Cardiac muscle cell (in vitro differentiated cells and primary cell): ENCODE results near the gene PRAMEF15. TPM values are rescaled to one million over a fixed set of nuclear protein-coding genes. Genes with fewer than 3 reads are reported as not detected.
"Not testable (repeated sequence)": the region's sequence is repeated elsewhere in the genome, so short reads cannot be mapped to it uniquely, and the experiment has no call there.

Source experiments
- DNase-seq, 2 donors: peaks; one replicate each; pipeline versions ENCODE4 v3.0.0 to v3.0.0-alpha.2; 2010 to 2017; ENCODE audit warnings: low read depth in 1 of 2, low spot score in 1 of 2
- H3K27ac ChIP-seq: fragments of 200-600 bp; sonication (generic); 2 replicates; pipeline ENCODE4 v1.5.1; 2016
- H3K27me3 ChIP-seq: fragments of 200-600 bp; sonication (generic); 2 replicates; pipeline ENCODE4 v1.6.0; 2016; ENCODE audit warnings: control low read depth
- H3K36me3 ChIP-seq: fragments of 200-600 bp; sonication (generic); 2 replicates; pipeline ENCODE4 v1.5.1; 2016; ENCODE audit warnings: control low read depth
- H3K4me1 ChIP-seq: fragments of 200-600 bp; sonication (generic); 2 replicates; pipeline ENCODE4 v1.8.1; 2017; ENCODE audit warnings: low read depth, mild to moderate bottlenecking, mixed run types
- H3K4me3 ChIP-seq: fragments of 200-600 bp; sonication (generic); 2 replicates; pipeline ENCODE4 v1.5.1; 2016; ENCODE audit warnings: mild to moderate bottlenecking
- H3K9me3 ChIP-seq: fragments of 200-600 bp; sonication (generic); 2 replicates; pipeline ENCODE4 v1.5.1; 2017; ENCODE audit warnings: low read depth, mild to moderate bottlenecking, control low read depth
- polyA plus RNA-seq: library from polyadenylated mRNA; unstranded; fragments of >200 nt; fragmentation: Nextera tagmentation; extraction: Ambion mirVana; gene quantifications from 2 replicates; pipeline ENCODE4 v1.2.1, GENCODE V29; 2016
- total RNA-seq: library from RNA; depleted of rRNA; stranded (reverse); fragments of >200 nt; gene quantifications from 2 replicates; pipeline ENCODE4 v1.2.3, GENCODE V29; 2016

The PRAMEF15 gene
- total RNA-seq, result not detected in 2 replicates
- not detected in 2 replicates for polyA plus RNA-seq

DNA sequence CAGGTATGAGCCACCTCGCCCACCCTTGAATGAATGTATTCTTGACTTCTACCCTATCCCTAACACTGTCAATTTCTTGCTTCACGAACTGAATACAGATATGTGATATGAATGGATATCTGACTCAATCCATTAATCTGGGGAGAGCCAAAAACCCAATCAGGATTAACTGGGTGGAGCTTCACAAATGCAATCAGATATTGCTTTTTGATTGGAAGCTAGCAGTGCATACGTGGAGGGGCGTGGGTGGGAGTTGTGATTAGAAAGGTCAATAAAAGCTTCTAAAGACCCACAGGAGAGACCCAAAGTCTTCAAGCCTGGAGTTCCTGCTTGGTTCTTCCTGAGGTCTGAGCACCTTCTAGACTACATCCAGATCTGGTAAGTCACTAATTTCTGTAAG lies at the start of gene PRAMEF15:
Gene PRAMEF15, plus strand, starts transcription at position 301 of the 400 bp plus-strand sequence. CDS start 2,827 bp downstream, outside the sequence.
- H3K4me3 ChIP-seq, H3K4me1 ChIP-seq, H3K9me3 ChIP-seq, DNase-seq, H3K27me3 ChIP-seq, H3K27ac ChIP-seq, H3K36me3 ChIP-seq: not testable (repeated sequence)

DNA sequence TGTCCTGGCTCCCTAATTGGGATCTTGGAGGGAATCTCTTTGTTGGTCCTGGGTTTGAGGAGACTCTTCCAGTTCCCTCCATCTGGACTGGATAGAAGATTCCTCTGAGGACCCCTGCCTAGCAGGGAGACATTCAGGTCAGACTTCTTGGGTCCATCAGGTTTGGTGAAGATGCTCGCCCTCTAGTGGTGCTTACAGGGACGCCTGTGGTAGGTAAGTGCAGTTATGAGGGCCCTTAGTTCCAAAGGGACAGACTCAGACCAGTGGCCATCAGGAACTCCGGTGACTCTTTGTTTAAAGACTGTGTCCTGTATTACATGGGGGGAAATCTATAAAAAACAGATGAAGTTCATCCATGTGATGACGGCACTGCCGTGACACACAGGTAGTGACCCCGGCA lies 38.4 kb upstream of the PRAMEF15 start:
- not testable (repeated sequence) for H3K27ac ChIP-seq, H3K9me3 ChIP-seq, H3K4me1 ChIP-seq, DNase-seq, H3K4me3 ChIP-seq, H3K36me3 ChIP-seq, H3K27me3 ChIP-seq

DNA sequence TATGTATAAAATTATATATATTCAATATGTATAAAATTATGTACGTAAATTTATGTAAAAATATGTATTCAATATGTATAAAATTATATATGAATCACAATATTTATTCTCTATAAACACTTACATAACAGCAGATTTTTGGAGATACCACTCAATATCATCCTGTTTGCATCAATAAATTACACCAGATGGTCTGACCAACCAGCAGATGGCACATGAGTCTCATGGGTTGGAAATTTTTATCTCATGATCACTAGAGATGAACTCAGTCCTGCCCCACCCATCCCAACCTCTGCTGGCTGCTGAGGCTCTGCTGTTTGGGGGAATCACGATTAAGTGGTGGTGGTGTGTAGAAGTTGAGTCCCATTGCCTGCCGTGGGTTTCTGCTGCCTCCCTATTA lies 35.8 kb upstream of the PRAMEF15 start:
- not testable (repeated sequence) for DNase-seq, H3K4me3 ChIP-seq, H3K4me1 ChIP-seq, H3K27ac ChIP-seq, H3K27me3 ChIP-seq, H3K36me3 ChIP-seq, H3K9me3 ChIP-seq

DNA sequence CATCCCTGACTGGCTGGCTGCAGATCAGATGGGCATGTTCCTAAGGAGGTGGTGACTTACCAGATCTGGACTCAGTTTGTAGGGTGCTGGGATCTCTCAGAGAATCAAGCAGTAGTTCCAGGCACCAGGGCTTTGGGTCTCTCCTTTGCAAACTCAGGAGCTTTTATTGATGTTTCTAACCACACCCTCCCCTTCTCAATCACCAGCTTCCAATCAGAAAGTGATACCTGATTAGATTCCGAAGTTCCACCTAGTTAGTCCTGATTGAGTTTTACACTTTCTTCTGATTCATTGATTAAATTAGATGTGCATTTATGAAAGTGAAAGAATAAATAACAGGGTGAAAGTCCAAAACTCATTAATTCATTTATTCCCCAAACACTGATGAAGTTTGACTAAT lies 30.3 kb upstream of the PRAMEF15 start, which contains the start of gene PRAMEF8:
Gene PRAMEF8, minus strand, starts transcription at position 101 of the 400 bp plus-strand sequence. CDS start 1,046 bp downstream, outside the sequence.
- not testable (repeated sequence) for H3K36me3 ChIP-seq, H3K9me3 ChIP-seq

DNA sequence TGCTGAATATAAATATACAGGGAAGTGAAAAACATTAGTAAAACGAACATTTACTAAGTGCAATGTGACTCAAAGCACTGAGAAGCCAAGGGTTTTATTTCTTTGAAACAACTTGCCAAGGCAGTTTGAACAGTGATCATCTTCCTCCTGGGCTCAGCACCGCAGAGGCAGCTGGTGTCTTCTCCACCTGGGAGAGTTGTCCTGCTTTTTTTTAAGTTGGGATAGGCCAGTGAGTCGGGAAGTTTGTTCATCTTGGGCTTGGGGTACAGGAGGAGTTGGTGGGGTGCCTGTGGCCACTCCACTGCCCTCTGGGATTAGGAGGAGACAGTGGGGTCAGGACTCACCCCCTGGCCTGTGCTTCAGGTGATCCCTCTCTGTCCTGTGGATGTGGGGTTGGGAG lies 26.4 kb upstream of the PRAMEF15 start:
- not testable (repeated sequence) for H3K27me3 ChIP-seq, H3K4me3 ChIP-seq, DNase-seq, H3K9me3 ChIP-seq, H3K4me1 ChIP-seq, H3K27ac ChIP-seq, H3K36me3 ChIP-seq

More for the DNA sequence above, 30.3 kb upstream of the PRAMEF15 start, which contains the start of gene PRAMEF8:
- H3K27ac ChIP-seq, H3K4me3 ChIP-seq, H3K27me3 ChIP-seq, H3K4me1 ChIP-seq, DNase-seq: not testable (repeated sequence)

DNA sequence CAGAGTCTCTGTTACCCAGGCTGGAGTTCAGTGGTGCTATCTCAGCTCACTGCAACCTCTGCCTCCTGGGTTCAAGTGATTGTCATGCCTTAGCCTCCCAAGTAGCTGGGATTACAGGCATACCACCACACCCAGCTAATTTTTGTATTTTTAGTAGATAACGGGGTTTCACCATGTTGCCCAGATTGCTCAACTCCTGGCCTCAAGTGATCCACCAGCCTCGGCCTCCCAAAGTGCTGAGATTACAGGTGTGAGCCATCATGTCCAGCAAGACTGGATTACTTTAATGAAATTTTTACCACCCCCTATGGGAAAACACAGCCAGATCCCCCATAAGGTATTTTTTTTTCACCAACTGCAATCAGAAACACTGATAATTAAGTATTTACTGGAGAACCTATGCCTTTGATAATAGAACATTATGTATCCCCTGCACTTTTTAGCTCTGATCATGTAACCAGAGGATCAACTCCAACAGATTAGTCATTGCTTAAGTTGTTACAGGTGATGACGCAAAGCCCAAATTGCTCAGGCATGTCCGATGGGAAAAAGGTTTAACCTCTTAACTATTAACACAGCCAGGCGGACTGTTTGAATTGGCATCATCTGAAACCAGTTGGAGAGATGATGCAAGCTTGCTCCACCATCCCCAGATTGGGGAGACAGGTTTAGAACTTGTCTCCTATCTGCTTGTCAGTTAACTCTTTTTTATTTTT lies 18.0 kb upstream of the PRAMEF15 start:
- H3K9me3 ChIP-seq, H3K36me3 ChIP-seq, H3K27me3 ChIP-seq, H3K4me1 ChIP-seq, H3K27ac ChIP-seq, DNase-seq, H3K4me3 ChIP-seq: not testable (repeated sequence)

DNA sequence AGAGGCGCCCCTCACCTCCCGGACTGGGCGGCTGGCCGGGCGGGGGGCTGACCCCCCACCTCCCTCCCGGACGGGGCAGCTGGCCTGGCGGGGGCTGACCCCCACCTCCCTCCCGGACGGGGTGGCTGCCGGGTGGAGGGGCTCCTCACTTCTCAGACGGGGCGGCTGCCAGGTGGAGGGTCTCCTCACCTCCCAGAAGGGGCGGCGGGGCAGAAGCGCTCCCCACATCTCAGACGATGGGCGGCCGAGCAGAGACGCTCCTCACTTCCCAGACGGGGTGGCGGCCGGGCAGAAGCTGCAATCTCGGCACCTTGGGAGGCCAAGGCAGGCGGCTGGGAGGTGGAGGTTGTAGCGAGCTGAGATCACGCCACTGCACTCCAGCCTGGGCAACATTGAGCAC lies 16.7 kb upstream of the PRAMEF15 start:
- not testable (repeated sequence) for H3K27ac ChIP-seq, H3K4me1 ChIP-seq, H3K4me3 ChIP-seq, H3K9me3 ChIP-seq, H3K36me3 ChIP-seq, DNase-seq, H3K27me3 ChIP-seq

DNA sequence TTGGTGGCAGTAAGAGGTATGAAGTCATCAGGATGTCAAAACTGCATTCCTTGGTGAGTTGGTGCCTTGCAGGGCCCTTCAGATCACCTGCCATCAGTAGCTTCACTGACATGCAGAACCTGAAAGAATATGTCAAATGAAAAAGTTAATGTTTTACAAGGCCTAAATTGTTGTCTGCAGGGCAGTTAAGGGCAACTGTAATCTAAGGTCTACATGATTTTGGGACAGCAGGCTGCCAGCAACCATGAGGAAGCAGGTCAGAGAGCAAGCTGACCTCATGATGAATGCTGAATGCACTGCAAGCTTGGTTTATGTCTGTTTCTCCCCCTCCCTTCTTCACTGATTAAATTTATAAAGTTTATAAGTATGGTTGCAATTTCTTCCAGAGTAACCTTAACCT lies 13.2 kb upstream of the PRAMEF15 start:
- H3K27ac ChIP-seq, H3K9me3 ChIP-seq, DNase-seq, H3K4me1 ChIP-seq, H3K27me3 ChIP-seq, H3K36me3 ChIP-seq, H3K4me3 ChIP-seq: not testable (repeated sequence)

DNA sequence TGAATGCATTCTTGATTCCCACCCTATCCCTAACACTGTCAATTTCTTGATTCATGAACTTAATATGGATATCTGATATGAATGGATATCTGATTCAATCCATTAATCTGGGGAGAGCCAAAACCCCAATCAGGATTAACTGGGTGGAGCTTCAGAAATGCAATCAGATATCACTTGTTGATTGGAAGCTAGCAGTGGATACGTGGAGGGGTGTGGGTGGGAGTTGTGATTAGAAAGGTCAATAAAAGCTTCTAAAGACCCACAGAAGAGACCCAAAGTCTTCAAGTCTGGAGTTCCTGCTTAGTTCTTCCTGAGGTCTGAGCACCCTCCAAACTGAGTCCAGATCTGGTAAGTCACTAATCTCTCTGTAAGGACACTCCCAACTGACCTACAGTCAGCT lies 12.1 kb upstream of the PRAMEF15 start, which contains the start of gene PRAMEF33:
Gene PRAMEF33, plus strand, starts transcription at position 301 of the 400 bp plus-strand sequence. CDS start 2,416 bp downstream, outside the sequence.
- not testable (repeated sequence) for H3K36me3 ChIP-seq, H3K4me3 ChIP-seq, H3K4me1 ChIP-seq, H3K27ac ChIP-seq, H3K27me3 ChIP-seq, H3K9me3 ChIP-seq, DNase-seq

DNA sequence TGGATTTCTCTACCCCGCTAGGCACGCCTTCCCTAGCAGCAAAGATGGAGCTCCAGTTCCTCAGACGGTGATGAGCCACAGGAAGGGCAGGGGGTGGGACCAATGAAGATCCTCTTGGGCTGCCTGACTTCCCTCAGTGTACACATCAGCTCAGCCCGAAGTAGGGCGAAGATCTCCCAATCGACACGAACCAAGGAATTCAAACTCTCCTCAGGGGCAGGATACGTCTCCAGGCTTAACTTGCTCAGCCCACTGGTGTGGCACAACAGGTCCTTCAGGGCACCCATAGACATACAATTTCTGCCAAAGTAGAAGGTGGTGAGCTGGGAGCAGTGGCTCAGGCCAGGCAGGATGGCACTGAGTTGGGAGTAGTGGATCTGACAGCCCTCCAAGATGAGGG lies 27.1 kb downstream of the PRAMEF15 start:
- H3K4me1 ChIP-seq, DNase-seq: not testable (repeated sequence)

DNA sequence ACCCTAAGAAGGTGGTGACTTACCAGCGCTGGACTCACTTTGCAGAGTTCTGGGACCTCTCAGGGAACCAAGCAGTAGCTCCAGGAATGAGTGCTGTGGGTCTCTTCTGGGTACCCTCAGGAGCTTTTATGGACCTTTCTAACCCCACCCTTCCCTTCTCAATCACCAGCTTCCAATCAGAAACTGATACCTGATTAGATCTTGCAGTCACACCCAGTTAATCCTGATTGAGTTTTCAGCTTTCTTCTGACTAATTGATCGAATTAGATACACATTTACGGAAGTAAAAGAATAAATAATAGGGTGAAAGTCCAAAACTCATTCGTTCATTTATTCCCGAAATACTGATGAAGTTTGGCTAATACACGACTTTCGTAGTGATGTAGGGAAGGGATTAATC lies 31.7 kb downstream of the PRAMEF15 start, which contains the start of gene PRAMEF14:
Gene PRAMEF14, minus strand, starts transcription at position 101 of the 400 bp plus-strand sequence. CDS start 1,820 bp downstream, outside the sequence.
- not testable (repeated sequence) for H3K4me1 ChIP-seq, H3K4me3 ChIP-seq, H3K9me3 ChIP-seq, DNase-seq, H3K27me3 ChIP-seq, H3K36me3 ChIP-seq, H3K27ac ChIP-seq

More for the DNA sequence above, 27.1 kb downstream of the PRAMEF15 start:
- not testable (repeated sequence) for H3K9me3 ChIP-seq, H3K4me3 ChIP-seq, H3K36me3 ChIP-seq, H3K27ac ChIP-seq, H3K27me3 ChIP-seq

DNA sequence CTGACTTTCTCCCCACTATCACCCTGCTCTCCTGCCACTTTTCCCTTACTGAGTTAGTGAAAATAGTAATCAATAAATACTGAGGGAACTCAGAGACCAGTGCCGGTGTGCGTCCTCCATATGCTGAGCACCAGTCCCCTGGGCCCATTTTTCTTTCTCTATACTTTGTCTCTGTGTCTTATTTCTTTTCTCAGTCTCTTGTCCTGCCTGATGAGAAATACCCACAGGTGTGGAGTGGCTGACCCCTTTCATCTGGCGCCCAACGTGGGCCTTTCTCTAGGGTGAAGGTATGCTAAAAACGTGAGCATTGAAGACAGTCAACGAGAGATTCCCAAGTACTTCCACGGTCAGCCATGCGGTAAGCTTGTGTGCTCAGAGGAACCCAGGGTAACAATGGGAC lies 38.1 kb downstream of the PRAMEF15 start:
- not testable (repeated sequence) for DNase-seq, H3K9me3 ChIP-seq, H3K27me3 ChIP-seq, H3K36me3 ChIP-seq, H3K27ac ChIP-seq, H3K4me3 ChIP-seq, H3K4me1 ChIP-seq

DNA sequence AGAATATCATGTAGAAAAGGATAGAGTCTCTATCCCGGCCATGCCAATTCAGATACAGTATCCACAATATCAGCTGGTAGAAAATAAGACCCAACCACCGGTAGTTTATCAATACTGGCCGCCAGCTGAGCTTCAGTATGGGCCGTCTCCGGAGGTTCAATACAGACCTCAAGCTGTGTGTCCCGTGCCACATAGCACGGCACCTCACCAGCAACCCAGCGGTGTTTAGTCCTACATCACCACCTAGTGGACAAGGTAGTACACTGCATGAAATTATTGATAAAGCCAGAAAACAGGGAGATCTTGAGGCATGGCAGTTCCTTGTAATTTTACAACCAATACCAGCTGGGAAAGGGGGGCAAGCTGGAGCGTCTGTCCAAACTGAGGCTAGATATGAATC lies 39.1 kb downstream of the PRAMEF15 start:
- H3K4me1 ChIP-seq, H3K27me3 ChIP-seq, H3K4me3 ChIP-seq, H3K9me3 ChIP-seq, H3K36me3 ChIP-seq, H3K27ac ChIP-seq, DNase-seq: not testable (repeated sequence)
